ENCODE measurements around the gene SPTB.

The SPTB gene

GRCh38 chr14:64923015-64923414 lies 43.3 kb upstream of the SPTB start:
- no peak for TF ChIP-seq CTCF (IDR thresholded peaks at IDR 0.05; ENCODE audit: unreplicated experiment in 3 of 3)
- Mint-ChIP-seq H3K4me1 (no peaks in the 10 kb centered on the region), H3K27me3 (ENCODE audit: low read depth) (no peaks in the 10 kb centered on the region), H3K9me3 (no peaks in the 10 kb centered on the region), H3K27ac (no peak overlapping the region), H3K4me3 (no peak overlapping the region), H3K36me3 (ENCODE audit: low read depth) (peaks cover 17% of the 10 kb centered on the region)

GRCh38 chr14:64920465-64920864 lies 40.8 kb upstream of the SPTB start:
- peak overlapping the region; percentile 3 to 11 (median 6) for H3K27ac Mint-ChIP-seq
- peak overlapping the region in 1 of 3 experiments; percentile 1 for H3K4me3 Mint-ChIP-seq
- no peak for TF ChIP-seq CTCF (IDR thresholded peaks at IDR 0.05; ENCODE audit: unreplicated experiment in 3 of 3)
- H3K27me3 Mint-ChIP-seq (ENCODE audit: low read depth): no peaks in the 10 kb centered on the region
- no peaks in the 10 kb centered on the region for H3K9me3 Mint-ChIP-seq
- H3K4me1 Mint-ChIP-seq: peaks cover 13% of the 10 kb centered on the region
- peaks cover 7% of the 10 kb centered on the region for H3K36me3 Mint-ChIP-seq (ENCODE audit: low read depth)

GRCh38 chr14:64919618-64920017 lies 39.9 kb upstream of the SPTB start:
- Mint-ChIP-seq H3K27ac (no peak overlapping the region), H3K36me3 (ENCODE audit: low read depth) (peaks cover 6% of the 10 kb centered on the region), H3K4me3 (no peak overlapping the region), H3K4me1 (peaks cover 21% of the 10 kb centered on the region), H3K9me3 (no peaks in the 10 kb centered on the region), H3K27me3 (ENCODE audit: low read depth) (no peaks in the 10 kb centered on the region)
- no peak for TF ChIP-seq CTCF (IDR thresholded peaks at IDR 0.05; ENCODE audit: unreplicated experiment in 3 of 3)

DNA sequence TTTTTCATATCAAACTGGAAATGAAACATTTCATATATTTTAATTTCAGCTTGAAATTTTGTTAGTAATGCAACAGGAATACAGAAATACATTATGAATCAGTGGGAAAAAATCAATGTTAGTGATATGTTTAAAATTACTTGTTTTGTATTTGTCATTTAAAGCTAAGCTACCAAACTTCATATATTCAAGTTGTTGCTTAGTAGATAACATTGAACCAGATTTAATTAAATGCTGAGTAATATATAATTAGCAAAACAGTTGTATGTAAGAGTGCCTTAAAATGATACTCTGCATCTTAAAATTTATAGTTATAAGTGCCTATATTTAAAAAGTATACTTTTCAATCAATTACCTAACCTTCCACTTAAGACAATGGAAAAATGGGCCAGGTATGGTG lies 39.5 kb upstream of the SPTB start:
- Mint-ChIP-seq H3K27ac (no peak overlapping the region), H3K27me3 (ENCODE audit: low read depth) (no peaks in the 10 kb centered on the region), H3K9me3 (no peaks in the 10 kb centered on the region), H3K4me1 (peaks cover 23% of the 10 kb centered on the region), H3K4me3 (no peak overlapping the region), H3K36me3 (ENCODE audit: low read depth) (peaks cover 4% of the 10 kb centered on the region)
- no peak for TF ChIP-seq CTCF (IDR thresholded peaks at IDR 0.05; ENCODE audit: unreplicated experiment in 3 of 3)

- Mint-ChIP-seq H3K27me3 (ENCODE audit: low read depth) (no peaks in the 10 kb centered on the region), H3K36me3 (ENCODE audit: low read depth) (no peaks in the 10 kb centered on the region), H3K9me3 (no peaks in the 10 kb centered on the region), H3K27ac (no peak overlapping the region), H3K4me3 (no peak overlapping the region), H3K4me1 (peaks cover 28% of the 10 kb centered on the region)
- TF ChIP-seq CTCF (IDR thresholded peaks at IDR 0.05; ENCODE audit: unreplicated experiment in 3 of 3): no peak
Measured at GRCh38 chr14:64918216-64918615, 38.5 kb upstream of the SPTB start.

DNA sequence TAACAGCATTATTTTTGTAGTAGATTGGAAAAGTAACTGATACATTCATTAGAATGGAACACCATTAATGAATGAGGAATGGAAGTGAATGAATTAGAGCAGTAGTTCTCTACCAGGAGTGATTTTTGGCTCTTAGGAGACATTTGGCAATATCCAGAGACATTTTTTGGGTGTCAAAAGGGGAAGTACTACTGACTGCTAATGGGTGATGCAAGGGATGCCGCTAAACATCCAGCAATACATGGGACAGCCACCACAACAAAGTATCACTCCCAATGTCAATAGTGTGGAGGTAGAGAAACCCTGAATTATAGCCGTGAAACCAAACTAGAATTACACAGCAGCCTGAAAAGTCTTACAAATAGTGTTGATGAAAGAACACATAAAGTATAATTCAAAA lies 36.1 kb upstream of the SPTB start:
- Mint-ChIP-seq H3K36me3 (ENCODE audit: low read depth) (no peaks in the 10 kb centered on the region), H3K27me3 (ENCODE audit: low read depth) (no peaks in the 10 kb centered on the region), H3K4me1 (peaks cover 28% of the 10 kb centered on the region), H3K9me3 (no peaks in the 10 kb centered on the region), H3K4me3 (peak overlapping the region; percentile 85 to 90 (median 89)), H3K27ac (peak overlapping the region in 1 of 3 experiments; percentile 80)
- no peak for TF ChIP-seq CTCF (IDR thresholded peaks at IDR 0.05; ENCODE audit: unreplicated experiment in 3 of 3)
